Amygdala (tissue), 56 donors: Measurements from ENCODE around the gene ARHGAP18.
A peak's percentile ranks its signal among the peaks of the same experiment; 100 is the strongest.

Experiments
- DNase-seq, 56 donors: peaks; one replicate each; lab custom pipeline; 2025; lab: John Stamatoyannopoulos, UW

Gene ARHGAP18

GRCh38 chr6:129672881-129673631 lies 36.9 kb downstream of the ARHGAP18 start:
- DNase-seq: no peak

- no peak for DNase-seq
Observed at GRCh38 chr6:129672341-129672682, 37.7 kb downstream of the ARHGAP18 start.

- no peak for DNase-seq
Observed at GRCh38 chr6:129671442-129672340, 38.3 kb downstream of the ARHGAP18 start.

GRCh38 chr6:129670634-129671033 lies 39.3 kb downstream of the ARHGAP18 start:
- no peak for DNase-seq

- DNase-seq: no peak
Observed at GRCh38 chr6:129667621-129668020, 42.4 kb downstream of the ARHGAP18 start.

- no peak for DNase-seq
Observed at GRCh38 chr6:129667034-129667433, 42.9 kb downstream of the ARHGAP18 start.

- DNase-seq: no peak
Observed at GRCh38 chr6:129665555-129665954, 44.4 kb downstream of the ARHGAP18 start.

GRCh38 chr6:129663531-129663930 lies 46.4 kb downstream of the ARHGAP18 start:
- DNase-seq: no peak

- no peak for DNase-seq
Observed at GRCh38 chr6:129662980-129663431, 47.0 kb downstream of the ARHGAP18 start.

GRCh38 chr6:129662406-129662766 lies 47.6 kb downstream of the ARHGAP18 start:
- no peak for DNase-seq

- peak in 6 of 56 donors; percentile 3 to 23 (median 5) for DNase-seq
Observed at GRCh38 chr6:129661536-129662405, 48.2 kb downstream of the ARHGAP18 start.

GRCh38 chr6:129660346-129660676 lies 49.7 kb downstream of the ARHGAP18 start:
- DNase-seq: no peak

GRCh38 chr6:129659590-129660345 lies 50.2 kb downstream of the ARHGAP18 start:
- no peak for DNase-seq

- no peak for DNase-seq
Observed at GRCh38 chr6:129659167-129659566, 50.8 kb downstream of the ARHGAP18 start.

GRCh38 chr6:129657483-129657882 lies 52.5 kb downstream of the ARHGAP18 start:
- no peak for DNase-seq

- no peak for DNase-seq
Observed at GRCh38 chr6:129655334-129655733, 54.6 kb downstream of the ARHGAP18 start.

GRCh38 chr6:129653746-129654145 lies 56.2 kb downstream of the ARHGAP18 start:
- DNase-seq: no peak

- no peak for DNase-seq
Observed at GRCh38 chr6:129653229-129653628, 56.7 kb downstream of the ARHGAP18 start.

- no peak for DNase-seq
Observed at GRCh38 chr6:129651291-129651691, 58.7 kb downstream of the ARHGAP18 start.

- no peak for DNase-seq
Observed at GRCh38 chr6:129648819-129649491, 61.0 kb downstream of the ARHGAP18 start.
